HG03354 (cell line): ENCODE data around the gene TPRG1.

ENCODE experiments used
- ATAC-seq: cut with Tn5 transposase; IDR thresholded peaks from one replicate; pipeline ENCODE4 v1.9.1; 2021; ENCODE audit warnings: mild to moderate bottlenecking; ENCODE audit not compliant: unreplicated experiment, poor library complexity, severe bottlenecking

The TPRG1 gene

GRCh38 chr3:189160519-189161309 lies 11.1 kb upstream of the TPRG1 start:
- no peak for ATAC-seq

GRCh38 chr3:189165092-189165612 lies 6.6 kb upstream of the TPRG1 start:
- no peak for ATAC-seq

- ATAC-seq, result no peak
These were observed 5.5 kb upstream of the TPRG1 start for GRCh38 chr3:189166321-189166720.

- no peak for ATAC-seq
These were observed 4.6 kb upstream of the TPRG1 start for GRCh38 chr3:189167027-189167766.

- ATAC-seq, result no peak
These were observed 3.1 kb upstream of the TPRG1 start for GRCh38 chr3:189168711-189169110.

- no peak for ATAC-seq
These were observed 2.0 kb upstream of the TPRG1 start for GRCh38 chr3:189169728-189170127.

GRCh38 chr3:189170559-189170958 lies 1.2 kb upstream of the TPRG1 start:
- ATAC-seq, result no peak

- ATAC-seq, result no peak
These were observed 1.1 kb downstream of the TPRG1 start for GRCh38 chr3:189172668-189173419.

- ATAC-seq, result no peak
These were observed 12.8 kb downstream of the TPRG1 start for GRCh38 chr3:189184566-189184965.

- no peak for ATAC-seq
These were observed 14.3 kb downstream of the TPRG1 start for GRCh38 chr3:189186101-189186500.

- no peak for ATAC-seq
These were observed 16.7 kb downstream of the TPRG1 start for GRCh38 chr3:189188466-189188865.

- ATAC-seq, result no peak
These were observed 21.0 kb downstream of the TPRG1 start for GRCh38 chr3:189192725-189193124.

GRCh38 chr3:189195302-189195701 lies 23.5 kb downstream of the TPRG1 start:
- no peak for ATAC-seq

- no peak for ATAC-seq
These were observed 30.3 kb downstream of the TPRG1 start for GRCh38 chr3:189202106-189202505.

GRCh38 chr3:189202583-189202982 lies 30.8 kb downstream of the TPRG1 start:
- no peak for ATAC-seq

GRCh38 chr3:189204167-189204866 lies 32.5 kb downstream of the TPRG1 start:
- no peak for ATAC-seq

GRCh38 chr3:189204937-189205336 lies 33.2 kb downstream of the TPRG1 start:
- ATAC-seq, result no peak

- no peak for ATAC-seq
These were observed 38.5 kb downstream of the TPRG1 start for GRCh38 chr3:189210251-189210770.

GRCh38 chr3:189212681-189213080 lies 40.9 kb downstream of the TPRG1 start:
- ATAC-seq, result no peak
